CD4-positive, alpha-beta T cell treated with Interleukin-17A for 4 hours (primary cell): ENCODE measurements around the gene ZNF732.
"Not testable (repeated sequence)": the region's sequence is repeated elsewhere in the genome, so short reads cannot be mapped to it uniquely, and the experiment has no call there.

Experiments
- DNase-seq: peaks from one replicate; pipeline ENCODE4 v3.0.0-alpha.2; 2020; ENCODE audit warnings: mixed read lengths

ZNF732 gene

DNA sequence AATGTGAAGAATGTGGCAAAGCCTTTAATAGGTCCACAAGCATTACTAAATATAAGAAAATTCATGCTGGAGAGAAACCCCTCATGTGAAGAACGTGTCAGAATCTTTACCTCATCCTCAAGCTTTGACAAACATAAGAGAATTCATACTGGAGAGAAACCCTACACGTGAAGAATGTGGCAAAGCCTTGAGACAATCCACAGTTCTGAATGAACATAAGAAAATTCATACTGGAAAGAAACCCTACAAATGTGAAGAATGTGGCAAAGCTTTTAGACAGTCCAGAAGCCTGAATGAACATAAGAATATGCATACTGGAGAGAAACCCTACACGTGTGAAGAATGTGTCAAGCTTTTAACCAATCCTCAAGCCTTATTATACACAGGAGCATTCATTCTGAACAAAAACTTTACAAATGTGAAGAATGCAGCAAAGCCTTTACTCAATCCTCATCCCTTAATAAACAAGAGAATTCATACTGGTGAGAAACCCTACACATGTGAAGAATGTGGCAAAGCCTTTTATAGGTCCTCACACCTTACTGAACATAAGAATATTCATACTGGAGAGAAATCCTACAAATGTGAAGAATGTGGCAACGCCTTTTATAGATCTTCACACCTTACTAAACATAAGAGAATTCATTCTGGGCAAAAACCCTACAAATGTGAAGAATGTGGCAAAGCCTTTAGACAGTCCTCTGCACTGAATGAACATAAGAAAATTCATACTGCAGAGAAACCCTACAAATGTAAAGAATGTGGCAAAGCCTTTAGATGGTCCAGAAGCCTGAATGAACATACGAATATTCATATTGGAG, 51.1 kb downstream of the ZNF732 start:
- DNase-seq: no peak

DNA sequence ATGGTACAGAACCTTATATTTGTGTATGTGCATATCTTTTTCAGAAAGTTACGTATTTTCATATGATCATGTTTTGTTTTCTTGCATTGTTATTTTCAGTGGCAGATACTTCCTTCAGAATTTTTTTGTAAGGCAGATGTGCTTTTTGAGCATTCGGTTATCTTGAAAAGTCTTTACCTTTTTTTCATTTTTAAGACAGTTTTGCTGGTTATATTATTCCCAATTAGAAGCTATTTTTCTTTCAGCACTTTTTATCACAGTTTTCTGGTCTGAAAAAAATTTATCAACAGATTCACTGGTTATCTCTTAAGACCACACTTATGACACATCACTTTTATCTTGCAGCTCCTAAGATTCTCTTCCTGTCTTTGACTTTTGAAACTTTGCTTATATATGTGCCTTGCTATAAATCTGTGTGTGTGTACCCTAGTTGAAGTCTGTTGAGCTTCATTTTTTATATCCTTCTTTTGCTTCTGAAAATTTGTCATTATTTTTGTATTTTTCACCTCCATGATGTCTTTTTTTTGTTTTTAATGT, 53.1 kb downstream of the ZNF732 start:
- DNase-seq: no peak

DNA sequence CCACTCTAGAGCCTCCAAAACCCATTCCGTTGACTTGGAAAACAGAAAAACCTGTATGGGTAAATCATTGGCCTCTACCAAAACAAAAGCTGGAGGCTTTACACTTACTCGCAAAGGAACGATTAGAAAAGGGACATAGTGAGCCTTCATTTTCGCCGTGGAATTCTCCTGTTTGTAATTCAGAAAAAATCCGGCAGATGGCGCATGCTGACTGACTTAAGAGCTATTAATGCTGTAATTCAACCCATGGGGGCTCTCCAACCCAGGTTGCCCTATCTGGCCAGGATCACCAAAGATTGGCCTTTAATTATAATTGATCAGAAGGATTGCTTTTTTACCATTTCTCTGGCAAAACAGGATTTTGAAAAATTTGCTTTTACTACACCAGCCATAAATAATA, 60.8 kb downstream of the ZNF732 start:
- peak; percentile 63 for DNase-seq

DNA sequence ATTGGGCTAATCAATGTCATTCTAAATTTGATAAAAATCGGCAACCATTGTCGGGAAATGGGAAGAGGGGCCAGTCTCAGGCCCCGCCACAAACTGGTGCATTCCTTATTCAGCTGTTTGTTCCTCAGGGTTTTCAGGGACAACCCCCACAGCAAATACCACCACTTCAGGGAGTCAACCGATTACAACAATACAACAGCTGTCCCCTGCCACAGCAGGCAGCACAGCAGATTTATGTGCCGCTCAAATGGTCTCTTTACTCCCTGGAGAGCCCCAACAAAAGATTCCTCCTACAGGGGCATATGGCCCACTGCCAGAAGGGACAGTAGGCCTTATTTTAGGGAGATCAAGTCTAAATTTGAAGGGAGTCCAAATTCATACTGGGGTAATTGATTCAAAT, 61.8 kb downstream of the ZNF732 start:
- no peak for DNase-seq

DNA sequence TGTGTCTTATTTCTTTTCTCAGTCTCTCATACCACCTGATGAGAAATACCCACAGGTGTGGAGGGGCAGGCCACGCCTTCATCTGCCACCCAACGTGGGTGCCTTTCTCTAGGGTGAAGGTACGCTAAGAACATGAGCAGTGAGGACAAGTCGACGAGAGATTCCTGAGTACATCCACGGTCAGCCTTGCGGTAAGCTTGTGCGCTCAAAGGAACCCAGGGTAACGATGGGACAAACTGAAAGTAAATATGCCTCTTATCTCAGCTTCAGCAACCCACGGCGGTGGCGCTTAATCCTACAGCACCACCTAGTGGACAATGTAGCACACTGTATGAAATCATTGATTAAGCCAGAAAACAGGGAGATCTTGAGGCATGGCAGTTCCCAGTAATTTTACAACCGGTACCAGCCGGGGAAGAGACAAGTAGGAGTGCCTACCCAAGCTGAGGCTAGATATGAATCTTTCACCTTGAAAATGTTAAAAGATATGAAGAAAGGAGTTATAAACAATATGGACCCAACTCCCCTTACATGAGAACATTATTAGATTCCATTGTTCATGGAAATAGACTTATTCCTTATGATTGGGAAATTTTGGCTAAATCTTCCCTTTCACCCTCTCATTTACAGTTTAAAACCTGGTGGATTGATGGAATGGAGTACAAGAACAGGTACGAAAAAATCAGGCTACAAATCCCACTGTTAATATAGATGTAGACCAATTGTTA, 63.0 kb downstream of the ZNF732 start:
- peak; percentile 67 for DNase-seq

DNA sequence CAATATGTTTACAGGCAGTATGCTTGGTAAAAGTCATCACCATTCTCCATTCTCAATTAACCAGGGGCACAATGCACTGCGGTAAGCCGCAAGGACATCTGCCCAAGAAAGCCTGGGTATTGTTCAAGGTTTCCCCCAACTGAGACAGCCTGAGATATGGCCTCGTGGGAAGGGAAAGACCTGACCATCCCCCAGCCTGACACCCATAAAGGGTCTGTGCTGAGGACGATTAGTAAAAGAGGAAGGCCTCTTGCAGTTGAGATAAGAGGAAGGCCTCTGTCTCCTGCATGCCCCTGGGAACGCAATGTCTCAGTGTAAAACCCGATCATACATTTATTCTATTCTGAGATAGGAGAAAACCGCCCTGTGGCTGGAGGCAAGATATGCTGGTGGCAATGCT, 63.9 kb downstream of the ZNF732 start:
- not testable (repeated sequence) for DNase-seq

DNA sequence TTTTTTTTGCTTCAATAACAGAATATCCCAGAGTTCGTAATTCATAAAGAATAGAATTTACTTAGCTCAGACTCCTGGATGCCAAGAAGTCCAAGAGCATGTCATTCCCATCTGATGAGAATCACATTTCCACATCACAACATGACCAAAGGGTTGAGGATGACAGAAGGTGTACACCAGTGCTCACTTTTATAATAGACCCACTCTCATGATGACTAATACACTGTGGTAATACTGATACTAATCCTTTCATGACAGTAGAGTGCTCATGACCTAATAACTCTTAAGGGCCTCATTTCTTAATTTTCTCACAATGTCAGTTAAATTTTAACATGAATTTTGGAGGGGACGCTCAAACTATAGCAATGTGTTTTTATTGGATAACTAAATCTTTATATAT, 69.2 kb downstream of the ZNF732 start:
- no peak for DNase-seq

DNA sequence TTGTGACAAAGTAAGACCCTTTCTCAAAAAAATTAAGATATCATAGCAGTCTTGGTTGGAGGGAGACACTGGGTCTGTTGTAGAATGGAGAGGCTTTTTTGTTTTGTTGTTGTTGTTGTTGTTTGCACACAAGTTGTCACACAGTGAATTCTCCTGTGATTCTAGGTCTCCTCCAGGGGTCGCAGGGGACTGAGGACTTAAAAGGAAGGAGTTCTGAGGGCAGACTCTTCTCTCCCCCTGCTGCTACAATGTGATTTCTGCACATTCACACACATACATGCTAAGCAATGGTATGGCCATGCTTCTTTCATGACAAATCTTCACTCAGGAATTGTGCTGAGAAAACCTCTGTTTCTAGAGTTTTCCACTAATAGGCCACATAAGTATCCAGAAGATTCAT, 71.1 kb downstream of the ZNF732 start:
- DNase-seq: no peak

DNA sequence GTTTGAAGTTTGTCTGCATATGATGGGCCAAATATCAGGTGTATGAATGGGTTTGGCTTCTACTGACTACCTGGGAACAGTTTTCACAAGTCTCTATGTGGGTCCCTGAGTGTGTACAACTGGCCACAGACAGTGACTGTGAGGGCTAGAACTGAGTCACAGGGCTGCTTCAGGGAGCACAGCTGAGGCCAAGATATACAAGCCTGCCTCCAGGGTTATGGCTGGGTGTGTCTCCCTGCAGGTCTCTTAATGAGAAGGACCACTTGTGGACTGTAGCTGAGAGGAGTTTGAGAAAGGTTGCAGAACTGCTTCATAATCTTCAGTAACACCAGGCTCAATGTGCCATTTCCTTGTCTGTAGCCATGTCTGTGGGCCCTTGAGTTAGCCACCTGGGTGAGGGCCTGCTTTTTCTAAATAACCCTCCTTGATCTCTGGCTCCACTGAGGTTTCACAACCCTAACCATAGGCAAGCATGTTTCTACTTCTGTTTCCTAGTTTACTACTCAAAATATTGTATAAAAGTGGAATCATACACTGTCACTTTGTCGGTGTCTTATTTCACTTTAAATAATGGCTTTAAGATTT, 81.3 kb downstream of the ZNF732 start:
- no peak for DNase-seq
